Heart left ventricle (tissue), 16 donors: ENCODE data around the gene SLC37A4. TPM values are rescaled to one million over a fixed set of nuclear protein-coding genes. Genes with fewer than 3 reads are reported as not detected.

ENCODE experiments used
- ATAC-seq, 4 donors: fragments of 200-7000 bp; cut with Tn5 transposase; one replicate each; pipeline ENCODE4 v1.9.1; 2020 to 2022; ENCODE audit warnings: moderate library complexity in 4 of 4, mild to moderate bottlenecking in 3 of 4, moderate number of reproducible peaks in 1 of 4
- DNase-seq, 5 donors: peaks; one replicate each; pipeline ENCODE4 v3.0.0-alpha.2; 2020
- H3K27ac ChIP-seq, 12 donors: fragments of 200-600 bp; sonication (generic) in 4 of 12; one replicate each; pipeline versions ENCODE4 v1.5.0 to v1.8.0; 2016 to 2022; ENCODE audit warnings: mild to moderate bottlenecking in 2 of 12
- H3K27me3 ChIP-seq, 9 donors: fragments of 200-600 bp; sonication (generic) in 2 of 9; one replicate each; pipeline versions ENCODE4 v1.5.1 to v1.8.0; 2016 to 2022; ENCODE audit warnings: mild to moderate bottlenecking in 3 of 9
- H3K36me3 ChIP-seq, 9 donors: fragments of 200-600 bp; sonication (generic) in 2 of 9; one replicate each; pipeline versions ENCODE4 v1.5.0 to v1.8.0; 2018 to 2022; ENCODE audit warnings: mild to moderate bottlenecking in 2 of 9
- H3K4me1 ChIP-seq, 12 donors: fragments of 200-600 bp; sonication (generic) in 4 of 12; one replicate each; pipeline versions ENCODE4 v1.5.0 to v1.8.0; 2016 to 2022; ENCODE audit warnings: mild to moderate bottlenecking in 3 of 12
- H3K4me3 ChIP-seq, 12 donors: fragments of 200-600 bp; sonication (generic) in 4 of 12; one replicate each; pipeline versions ENCODE4 v1.5.0 to v1.8.0; 2017 to 2022; ENCODE audit warnings: mild to moderate bottlenecking in 9 of 12, moderate library complexity in 4 of 12
- H3K9me3 ChIP-seq, 12 donors: fragments of 200-600 bp; sonication (generic) in 4 of 12; one replicate each; pipeline versions ENCODE4 v1.5.0 to v1.8.0; 2016 to 2022; ENCODE audit warnings: mild to moderate bottlenecking in 1 of 12
- CTCF ChIP-seq, 12 donors: fragments of 200-600 bp; sonication (generic) in 4 of 12; IDR thresholded peaks; one replicate each; pipeline versions ENCODE4 v1.5.0 to v1.8.0; 2018 to 2022; ENCODE audit warnings: antibody characterized with exemption in 12 of 12, mild to moderate bottlenecking in 5 of 12
- POLR2A ChIP-seq, 2 donors: fragments of 450-650 bp; IDR thresholded peaks; one replicate each; pipeline ENCODE4 v1.6.1; 2017; ENCODE audit warnings: antibody characterized with exemption in 2 of 2, mild to moderate bottlenecking in 2 of 2, moderate library complexity in 2 of 2
- WGBS, 4 donors: extraction: QIAGEN DNeasy Blood & Tissue Kit in 2 of 4; methylation state at CpG; one replicate each; pipeline versions ENCODE4 v1.1.5 to v1.1.7; 2013 to 2018; 5-methylcytosine and 5-hydroxymethylcytosine counted together
- intact Hi-C, 10 donors: fragments of 100-400 bp; cut with DNase I; formaldehyde crosslinking; loops; one replicate each; pipeline versions ENCODE4 v1.11.1 to v1.14.2; 2022
- polyA plus RNA-seq, 2 donors: library from polyadenylated mRNA; stranded (reverse); fragments of 200-250 nt; gene quantifications; one replicate each; pipeline ENCODE4 v1.2.3, GENCODE V29; 2013
- total RNA-seq, 9 donors: library from RNA; depleted of rRNA in 2 of 9; stranded (reverse); fragments of >200 nt in 2 of 9; fragmentation: NEBNext Ultra II Directional in 3 of 9; extraction: Animal tissue kit (Norgen Biotek cat#: 25700) in 3 of 9; gene quantifications; one replicate each; pipeline versions ENCODE4 v1.1.0 to v1.2.4, GENCODE V29; 2016 to 2023
- donor health status: ischemic (EF 13 %, LVEDD 7.1; RV severe dilation, severe dysfunction).
- donor health status: healthy with polysubstance abuse.
- donor health status: DM: no; HTN: yes; CAD: no.
- donor health status: DM: no; HTN: no; CAD: no.
- donor health status: ischemic (EF 25% LVEDD 6.9; RV normal size, moderate dysfunction).
- donor health status: ischemic (EF 25% LVEDD 5.7; RV mildly dilated, moderate dysfunction).
- donor health status: healthy.
- donor health status: DM: yes; HTN: yes; CAD: no.
- donor health status: ischemic (EF 35%, LVEDD 5.7; RV mildly dilated, moderate dysfunction).
- donor health status: nonischemic (EF 11% LVEDD 7.7; RV severe dilation, severe dysfunction).
- donor health status: DM: yes; HTN: yes; CAD: no.
- donor health status: PGD.
- donor health status: ischemic (EF 29% LVEDD 5.4; RV normal size, mild dysfunction).
- donor health status: nonischemic (EF 23%, LVEDD 6.1; RV moderate dilation, normal function).

The SLC37A4 gene
- total and polyA plus RNA-seq, 11 donors = 4.5 to 18.5 (median 7.7) TPM

GRCh38 chr11:119057000-119057769 is 26.5 kb upstream of the SLC37A4 start, which contains the start of gene HYOU1:
Gene HYOU1, minus strand, starts transcription at chr11:119057205. Its CDS starts 1,045 bp downstream, at chr11:119056160.
- no peaks in the 10 kb centered on the region for H3K27me3 ChIP-seq
- H3K9me3 ChIP-seq = no peaks in the 10 kb centered on the region
- H3K27ac ChIP-seq = peak within 1 kb of the TSS; percentile 76 to 93 (median 87)
- peaks cover 2 to 26% (median 18%) of the 10 kb centered on the region in 12 donors for H3K4me1 ChIP-seq
- H3K4me3 ChIP-seq = peak within 1 kb of the TSS; percentile 70 to 99 (median 90)
- TF ChIP-seq CTCF (IDR thresholded peaks at IDR 0.05) (peak in 3 of 12 donors; percentile 12 to 46 (median 26)), POLR2A (IDR thresholded peaks at IDR 0.05) (peak; percentile 72 to 73)
- intact Hi-C loops = loop anchor here in 2 of 10 donors (2.0 to 5.0 kb wide), 3 partner anchors 26 to 40 kb away; partner anchors contain the start of genes HMBS (in 1 of the 2) and SLC37A4 (in 1 of the 2)
- DNase-seq (peak; percentile 98 to 100 (median 99)), ATAC-seq (peak; percentile 96 to 99 (median 97))
- peaks cover 0 to 39% (median 32%) of the 10 kb centered on the region in 9 donors for H3K36me3 ChIP-seq
- WGBS, 4 donors = 0% methylated on average over 38 to 79 of the region's 79 CpGs

- H3K36me3 ChIP-seq = peaks cover 0 to 46% (median 39%) of the 10 kb centered on the region in 9 donors
- peaks cover 2 to 26% (median 18%) of the 10 kb centered on the region in 12 donors for H3K4me1 ChIP-seq
- ATAC-seq (peak in 3 of 4 donors; percentile 0 to 7 (median 5)), DNase-seq (peak in 4 of 5 donors; percentile 23 to 67 (median 44))
- TF ChIP-seq CTCF (IDR thresholded peaks at IDR 0.05) (no peak), POLR2A (IDR thresholded peaks at IDR 0.05) (no peak)
- intact Hi-C loops = loop anchor here in 2 of 10 donors (2.0 to 5.0 kb wide), 3 partner anchors 26 to 41 kb away; partner anchors contain the start of genes HMBS (in 1 of the 2) and SLC37A4 (in 1 of the 2)
- no peaks in the 10 kb centered on the region for H3K9me3 ChIP-seq
- no peaks in the 10 kb centered on the region for H3K27me3 ChIP-seq
- peak overlapping the region; percentile 76 to 93 (median 86) for H3K27ac ChIP-seq
- 1% methylated on average over 22 to 48 of the region's 48 CpGs for whole genome bisulfite sequencing, 4 donors
- peak overlapping the region; percentile 70 to 99 (median 90) for H3K4me3 ChIP-seq
These were observed 25.8 kb upstream of the SLC37A4 start for GRCh38 chr11:119056421-119056999.

- Histone ChIP-seq H3K4me3 (peak overlapping the region; percentile 70 to 99 (median 90)), H3K27me3 (no peaks in the 10 kb centered on the region), H3K9me3 (no peaks in the 10 kb centered on the region), H3K4me1 (peaks cover 2 to 26% (median 18%) of the 10 kb centered on the region in 12 donors), H3K36me3 (peaks cover 0 to 48% (median 44%) of the 10 kb centered on the region in 9 donors), H3K27ac (peak overlapping the region in 3 of 12 donors; percentile 88 to 93 (median 89))
- intact Hi-C loops = loop anchor here in 2 of 10 donors (2.0 to 5.0 kb wide), 3 partner anchors 25 to 41 kb away; partner anchors contain the start of genes HMBS (in 1 of the 2) and SLC37A4 (in 1 of the 2)
- TF ChIP-seq CTCF (IDR thresholded peaks at IDR 0.05) (no peak), POLR2A (IDR thresholded peaks at IDR 0.05) (no peak)
- ATAC-seq (no peak), DNase-seq (no peak)
- WGBS, 4 donors = 39 to 53% (median 44%) methylated on average over 6 of the region's 6 CpGs
These were observed 25.2 kb upstream of the SLC37A4 start for GRCh38 chr11:119055901-119056300.
